GM21515 (cell line): ENCODE results near the gene KCNH4.
"Not testable (repeated sequence)": the region's sequence is repeated elsewhere in the genome, so short reads cannot be mapped to it uniquely, and the experiment has no call there.

ENCODE experiments used
- ATAC-seq: cut with Tn5 transposase; IDR thresholded peaks from one replicate; pipeline ENCODE4 v1.9.1; 2021; ENCODE audit not compliant: unreplicated experiment

KCNH4 gene

DNA sequence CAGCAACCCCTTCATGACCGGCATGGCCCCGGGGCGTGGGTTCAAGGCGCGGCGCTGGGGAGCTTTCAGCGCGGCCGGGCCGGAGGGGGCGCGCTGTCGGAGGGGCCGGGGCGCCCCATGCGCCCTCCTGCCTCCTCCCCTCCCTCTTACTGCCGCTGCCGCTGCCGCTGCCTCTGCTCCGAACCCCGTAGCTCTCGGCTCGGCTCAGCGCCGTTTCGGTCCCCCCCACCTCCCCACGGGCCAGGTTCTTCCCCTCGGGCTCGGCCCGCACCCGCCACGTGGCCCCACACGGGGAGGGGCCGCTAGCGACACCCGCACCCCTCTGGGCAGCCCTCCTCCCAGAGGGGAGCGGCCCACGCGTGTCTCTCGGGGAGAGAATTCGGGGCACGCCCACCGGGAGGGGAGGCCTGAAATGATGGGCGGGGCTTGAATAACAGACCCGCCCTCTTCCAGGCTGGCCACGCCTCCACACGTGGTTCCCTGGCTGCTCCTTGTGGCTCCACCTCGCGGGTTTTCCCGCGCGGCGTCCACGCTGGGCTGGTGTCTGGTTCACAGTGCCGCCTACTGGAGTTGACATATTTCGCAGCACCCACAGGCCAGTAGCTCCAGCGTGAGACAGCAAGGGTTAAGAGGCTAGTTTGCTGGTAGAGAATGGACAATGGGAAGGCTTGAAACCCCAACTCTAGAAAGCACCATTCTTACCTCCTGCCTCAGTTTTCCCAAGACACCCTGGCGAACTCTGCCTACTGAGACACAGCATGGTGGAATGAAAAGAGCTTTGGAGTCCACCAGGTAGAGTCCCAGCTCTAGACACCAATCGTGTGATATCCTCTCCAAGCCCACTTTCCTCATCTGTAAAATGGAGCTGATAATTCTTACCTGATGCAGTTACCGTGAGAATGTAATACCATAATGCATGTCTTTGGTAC is at the start of gene KCNH4:
TSS of gene KCNH4 (minus strand) at position 221 of the 929 bp plus-strand sequence. CDS start at position 24, 197 bp downstream.
- ATAC-seq: no peak

DNA sequence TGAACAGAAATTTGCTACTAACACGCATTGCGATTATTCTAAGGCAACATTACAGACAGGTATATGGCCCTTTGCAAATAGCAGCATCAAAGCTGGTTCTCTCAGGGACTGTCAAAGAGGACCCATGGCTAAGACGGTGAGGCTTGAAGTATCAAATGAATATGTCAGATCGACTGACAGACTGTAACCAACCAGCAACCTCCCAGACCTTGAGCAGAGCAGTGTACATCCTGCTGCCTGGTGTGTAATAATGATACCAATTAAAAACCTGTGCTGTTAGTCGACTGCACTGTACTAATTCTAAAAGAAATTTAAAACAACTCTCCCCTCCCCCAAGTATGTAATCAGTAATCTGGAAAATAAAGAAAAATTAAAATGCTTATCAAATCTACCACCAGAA is 49.3 kb upstream of the KCNH4 start:
- no peak for ATAC-seq

DNA sequence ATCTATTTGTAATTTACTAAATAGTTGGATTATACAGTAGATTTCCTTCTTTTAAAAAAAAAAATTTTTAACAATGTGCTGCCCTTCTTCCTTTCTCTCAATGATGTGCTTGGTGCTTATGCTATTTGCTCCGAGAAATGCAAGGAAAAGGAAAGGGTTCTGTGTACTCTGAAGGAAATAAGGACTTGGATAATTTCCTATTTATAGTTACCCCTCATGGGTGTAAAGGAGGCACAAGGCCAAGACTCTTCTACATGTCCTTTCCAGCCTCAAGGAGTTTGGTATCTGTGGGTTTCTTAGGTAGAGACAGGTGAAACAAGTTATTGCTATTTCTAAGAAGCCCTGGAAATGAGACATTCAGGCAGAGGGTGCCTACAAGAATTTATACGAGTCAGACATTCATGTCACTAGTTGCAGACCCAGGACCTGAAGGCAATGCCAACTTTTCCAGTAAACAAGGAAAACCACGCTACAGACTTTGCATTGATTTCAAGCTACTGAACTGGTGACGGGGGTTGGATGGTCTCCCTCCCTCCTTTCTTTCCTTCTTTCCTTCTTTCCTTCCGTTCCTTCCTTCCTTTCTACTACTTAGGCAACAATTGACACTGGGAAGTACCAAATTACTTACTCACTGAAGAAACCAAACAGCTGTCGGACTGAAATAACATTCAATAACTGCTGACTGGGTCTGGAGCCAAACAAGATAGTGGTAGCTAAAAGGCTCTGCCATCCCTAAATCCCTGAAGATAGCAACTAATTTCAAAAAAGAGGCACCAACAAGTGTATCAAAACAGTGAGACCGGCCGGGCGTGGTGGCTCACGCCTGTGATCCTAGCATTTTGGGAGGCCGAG is 47.1 kb upstream of the KCNH4 start:
- no peak for ATAC-seq

DNA sequence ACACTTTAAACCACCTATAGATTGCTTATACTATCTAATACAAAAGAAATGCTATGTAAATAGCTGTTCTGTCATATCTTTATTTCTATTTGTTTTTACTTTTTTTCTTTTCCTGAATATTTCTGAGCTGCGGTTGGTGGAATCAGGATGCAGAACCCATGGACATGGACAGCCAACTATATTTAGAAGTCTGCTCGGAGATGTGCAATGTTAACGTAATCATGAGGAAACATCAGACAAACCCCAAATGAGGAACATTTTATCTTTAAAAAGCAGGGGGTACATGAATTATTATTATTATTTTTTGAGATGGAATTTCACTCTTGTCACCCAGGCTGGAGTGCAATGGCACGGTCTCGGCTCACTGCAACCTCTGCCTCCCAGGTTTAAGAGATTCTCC is 44.7 kb upstream of the KCNH4 start:
- ATAC-seq: no peak

DNA sequence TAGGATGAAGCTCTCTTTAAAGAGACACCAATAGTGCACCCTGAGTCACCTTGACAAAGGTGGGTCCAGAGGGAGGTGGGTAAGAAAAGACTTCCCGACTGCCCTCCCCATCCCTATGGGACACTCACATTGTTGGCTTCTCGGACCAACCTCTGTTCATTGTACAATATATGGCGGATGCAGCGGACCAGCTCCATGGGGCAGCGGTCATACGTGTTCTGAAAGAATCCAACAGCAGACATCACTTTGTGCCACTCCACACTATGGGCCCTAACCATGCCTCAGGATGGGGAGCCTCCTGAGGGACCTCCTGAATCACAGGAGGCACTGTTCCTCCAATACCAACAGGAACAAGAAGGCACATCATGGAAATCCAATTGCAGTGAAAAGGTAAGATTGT is 43.7 kb upstream of the KCNH4 start:
- no peak for ATAC-seq

DNA sequence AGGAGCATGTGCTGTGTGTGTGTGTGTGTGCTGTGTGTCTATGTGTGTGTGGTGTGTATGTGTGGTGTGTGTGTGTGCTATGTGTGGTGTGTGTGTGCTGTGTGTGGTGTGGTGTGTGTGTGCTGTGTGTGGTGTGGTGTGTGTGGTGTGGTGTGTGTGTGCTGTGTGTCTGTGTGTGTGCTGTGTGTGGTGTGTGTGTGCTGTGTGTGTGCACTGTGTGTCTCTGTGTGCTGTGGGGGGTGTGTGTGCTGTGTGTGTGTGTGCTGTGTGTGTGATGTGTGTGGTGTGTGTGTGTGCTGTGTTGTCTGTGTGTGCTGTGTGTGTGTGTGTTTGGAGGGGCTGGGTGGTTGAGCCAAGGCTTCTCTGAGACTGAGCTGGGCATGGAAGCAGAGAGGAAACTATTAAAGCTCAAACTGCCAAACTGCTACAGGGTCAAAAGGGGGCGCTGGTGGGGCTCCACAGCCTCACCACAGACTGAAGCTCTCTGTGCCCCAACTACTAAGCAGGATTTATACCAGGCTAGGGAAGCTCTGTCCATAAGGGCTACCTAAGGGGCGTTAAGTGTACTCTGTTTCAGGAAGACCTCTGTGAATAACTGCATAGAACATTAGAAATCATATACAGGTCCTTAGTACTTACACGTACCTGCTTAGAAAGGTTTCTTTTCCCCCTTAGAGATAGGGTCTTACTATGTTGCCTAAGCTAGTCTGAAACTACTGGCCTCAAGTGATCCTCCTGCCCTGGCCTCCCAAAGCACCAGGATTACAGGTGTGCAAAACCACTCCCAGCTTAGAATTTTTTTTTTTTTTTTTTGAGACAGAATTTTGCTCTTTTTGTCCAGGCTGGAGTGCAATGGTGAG is 41.2 kb upstream of the KCNH4 start:
- no peak for ATAC-seq

DNA sequence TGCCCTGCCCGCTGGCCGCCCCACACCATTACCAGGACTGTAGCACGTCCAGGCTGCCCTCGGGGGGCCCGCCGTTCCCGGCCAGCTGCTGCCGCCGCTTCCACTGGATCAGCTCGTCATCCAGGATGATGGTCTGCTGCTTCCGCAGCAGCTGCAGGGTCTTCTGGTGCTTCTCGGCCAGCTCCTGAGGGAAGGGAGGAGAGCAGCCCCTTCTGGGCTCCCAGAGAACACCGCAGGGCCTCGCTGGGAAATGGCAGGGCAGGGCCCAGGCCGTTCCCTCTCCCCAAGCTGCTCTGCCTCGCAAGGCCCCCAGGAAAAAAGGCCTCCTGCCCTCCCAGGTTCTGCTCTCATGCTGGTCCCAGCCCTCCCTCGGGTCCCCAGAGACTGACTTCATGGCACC is 38.3 kb upstream of the KCNH4 start:
- ATAC-seq: not testable (repeated sequence)

DNA sequence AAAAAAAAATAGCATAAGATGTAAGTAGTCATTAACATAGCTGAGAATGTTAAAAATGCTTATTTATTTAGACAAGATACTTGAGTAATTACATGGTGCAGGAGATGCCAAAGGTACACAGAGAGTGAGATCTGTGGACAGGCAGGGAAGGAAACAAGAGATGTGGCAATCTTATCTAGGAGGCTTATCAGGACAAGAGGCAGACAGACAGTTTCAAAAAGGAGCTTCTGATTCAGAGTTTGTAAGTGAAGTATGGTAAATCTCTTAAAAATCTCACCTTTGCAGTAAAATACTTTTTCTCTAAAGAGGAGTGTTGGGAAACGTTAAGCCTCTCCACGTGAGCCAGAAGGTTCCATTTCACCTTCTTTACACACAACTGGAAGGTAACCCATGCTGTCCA is 33.2 kb upstream of the KCNH4 start:
- ATAC-seq: no peak

DNA sequence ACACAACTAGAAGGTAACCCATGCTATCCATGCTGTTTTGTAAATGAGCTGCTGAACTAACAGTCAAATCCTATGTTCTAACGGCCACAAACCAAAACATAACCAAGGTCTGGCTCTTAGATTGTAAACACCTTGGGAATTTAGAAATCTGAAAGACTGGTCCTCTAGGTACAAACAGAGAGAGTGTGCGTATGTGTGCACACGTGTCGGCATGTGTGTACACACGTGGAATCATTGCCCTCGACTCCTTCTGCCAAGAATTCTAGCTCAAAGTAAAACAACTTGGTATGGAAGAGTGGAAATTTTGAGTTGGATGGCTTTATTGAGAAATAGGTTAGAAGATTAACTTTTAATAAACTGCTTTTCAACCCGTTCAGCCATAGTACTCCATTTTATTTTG is 31.4 kb upstream of the KCNH4 start:
- ATAC-seq: no peak

DNA sequence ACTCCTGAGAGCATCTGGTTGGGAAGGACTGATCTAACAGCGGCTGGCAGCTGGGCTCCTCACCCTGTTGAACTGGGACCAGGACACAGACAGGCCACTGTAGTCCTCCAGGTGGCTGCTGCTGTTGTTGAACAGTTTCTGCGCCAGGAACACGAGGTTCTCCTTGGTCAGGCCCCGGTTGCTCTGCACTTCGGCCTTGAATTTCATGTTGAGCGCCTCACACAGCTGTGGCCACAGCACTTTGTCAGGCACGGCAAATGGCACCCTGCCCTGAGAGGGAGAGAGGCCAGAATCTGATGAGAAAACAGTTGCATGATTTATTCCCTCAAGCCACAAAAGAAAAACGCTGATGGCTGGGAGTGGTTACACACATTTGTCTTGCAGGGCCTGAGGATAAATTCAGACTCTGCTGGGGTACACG is 31.0 kb upstream of the KCNH4 start:
- ATAC-seq: not testable (repeated sequence)

DNA sequence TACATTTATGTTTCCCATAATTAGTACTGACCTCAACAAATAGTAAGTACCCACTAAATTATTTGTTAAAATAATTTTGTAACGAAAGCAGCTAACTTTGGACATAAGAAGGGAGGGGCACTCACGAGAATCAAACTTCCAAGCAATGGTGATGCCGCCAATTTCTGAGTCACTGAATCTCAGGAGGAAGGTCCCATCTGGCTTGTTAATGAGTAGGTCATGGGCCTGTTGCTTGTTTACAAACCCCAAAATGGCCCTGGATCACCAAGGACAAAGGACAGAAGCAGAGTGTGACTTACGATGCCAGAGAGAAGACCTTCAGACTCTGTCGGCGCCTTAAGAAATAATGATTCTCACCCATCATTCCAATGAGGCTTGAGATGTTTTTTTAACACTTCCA is 29.1 kb upstream of the KCNH4 start:
- ATAC-seq: no peak

DNA sequence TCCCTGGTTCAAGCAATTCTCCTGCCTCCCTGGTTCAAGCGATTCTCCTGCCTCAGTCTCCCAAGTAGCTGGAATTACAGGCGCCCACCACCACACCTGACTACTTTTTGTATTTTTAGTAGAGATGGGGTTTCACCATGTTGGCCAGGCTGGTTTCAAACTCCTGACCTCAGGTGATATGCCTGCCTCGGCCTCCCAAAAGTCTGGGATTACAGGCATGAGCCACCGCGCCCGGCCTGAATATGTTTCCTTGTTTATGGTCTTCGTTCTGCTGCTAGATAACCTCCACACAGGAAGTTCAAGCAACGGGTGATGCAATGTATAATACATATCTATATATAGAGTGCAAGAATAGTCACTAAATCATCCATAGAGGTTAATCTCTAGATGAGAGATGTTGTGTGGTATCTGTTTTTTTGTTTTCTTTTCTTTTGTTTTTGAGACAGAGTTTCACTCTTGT is 25.2 kb upstream of the KCNH4 start:
- not testable (repeated sequence) for ATAC-seq

DNA sequence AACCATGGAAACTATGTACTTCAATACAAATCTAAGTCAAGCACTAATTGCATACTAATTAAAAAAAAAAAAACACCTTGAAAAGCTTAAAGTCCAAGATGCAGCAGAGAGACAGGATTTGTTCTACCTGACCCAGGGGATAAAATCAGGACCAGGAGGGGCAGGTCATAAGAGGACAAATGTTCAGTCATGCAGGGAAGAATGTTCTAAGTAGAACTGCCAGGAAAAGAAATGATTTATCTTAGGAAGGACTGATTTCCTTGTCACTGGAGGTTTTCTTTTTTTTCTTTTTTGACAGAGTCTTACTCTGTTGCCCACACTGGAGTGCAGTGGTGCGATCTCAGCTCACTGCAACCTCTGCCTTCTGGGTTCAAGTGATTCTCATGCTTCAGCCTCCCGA is 22.4 kb upstream of the KCNH4 start:
- ATAC-seq: no peak

DNA sequence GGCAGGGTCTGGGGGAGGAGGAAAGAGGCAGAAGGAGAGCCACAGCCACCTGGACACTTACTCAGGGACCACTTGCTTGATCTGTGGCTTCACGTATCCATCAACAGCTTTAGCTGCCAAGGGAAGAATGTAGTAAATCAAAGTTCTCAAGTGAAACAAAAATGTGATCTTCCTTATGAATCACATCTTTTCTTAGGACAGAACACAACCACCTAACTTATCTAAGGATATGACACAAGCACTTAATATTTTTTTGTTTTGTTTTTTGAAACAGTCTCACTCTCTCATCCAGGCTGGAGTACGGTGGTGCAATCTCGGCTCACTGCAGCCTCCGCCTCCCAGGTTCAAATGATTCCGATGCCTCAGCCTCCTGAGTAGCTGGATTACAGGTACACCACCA is 21.8 kb upstream of the KCNH4 start:
- no peak for ATAC-seq

DNA sequence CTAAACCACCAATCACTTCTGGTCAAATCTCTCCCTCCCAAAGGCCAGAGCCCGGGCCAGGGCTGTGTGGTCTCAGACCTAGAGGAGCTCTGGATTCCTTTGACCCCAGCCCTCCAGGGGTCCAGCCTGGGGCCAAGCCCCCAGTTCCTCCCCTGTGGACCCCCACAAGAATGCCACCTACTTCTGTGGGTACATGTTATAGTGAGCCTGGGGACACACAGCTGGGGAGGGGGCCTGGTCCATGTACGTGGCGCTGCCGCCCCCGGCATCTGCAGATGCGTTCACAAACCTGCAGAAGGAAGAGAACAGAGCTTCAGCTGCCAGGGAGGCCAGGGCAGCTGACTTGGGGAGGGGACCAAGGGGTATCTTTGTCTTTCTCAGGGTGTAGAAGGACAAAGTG is 21.2 kb upstream of the KCNH4 start:
- ATAC-seq: no peak

DNA sequence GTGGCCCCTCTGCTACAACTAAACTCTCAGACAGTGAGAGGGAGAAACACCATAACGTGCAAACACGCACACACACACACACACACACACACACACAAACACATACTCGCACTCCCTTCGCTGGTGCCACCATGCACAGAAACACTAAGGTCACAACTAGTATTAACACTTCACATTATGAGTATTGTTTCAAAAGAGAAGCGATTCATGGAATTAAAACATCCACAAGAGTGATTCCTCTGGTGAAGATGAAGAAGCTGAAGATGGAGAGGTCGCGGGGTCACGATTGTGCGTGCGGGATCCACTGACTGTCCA is 20.5 kb upstream of the KCNH4 start:
- ATAC-seq: no peak

DNA sequence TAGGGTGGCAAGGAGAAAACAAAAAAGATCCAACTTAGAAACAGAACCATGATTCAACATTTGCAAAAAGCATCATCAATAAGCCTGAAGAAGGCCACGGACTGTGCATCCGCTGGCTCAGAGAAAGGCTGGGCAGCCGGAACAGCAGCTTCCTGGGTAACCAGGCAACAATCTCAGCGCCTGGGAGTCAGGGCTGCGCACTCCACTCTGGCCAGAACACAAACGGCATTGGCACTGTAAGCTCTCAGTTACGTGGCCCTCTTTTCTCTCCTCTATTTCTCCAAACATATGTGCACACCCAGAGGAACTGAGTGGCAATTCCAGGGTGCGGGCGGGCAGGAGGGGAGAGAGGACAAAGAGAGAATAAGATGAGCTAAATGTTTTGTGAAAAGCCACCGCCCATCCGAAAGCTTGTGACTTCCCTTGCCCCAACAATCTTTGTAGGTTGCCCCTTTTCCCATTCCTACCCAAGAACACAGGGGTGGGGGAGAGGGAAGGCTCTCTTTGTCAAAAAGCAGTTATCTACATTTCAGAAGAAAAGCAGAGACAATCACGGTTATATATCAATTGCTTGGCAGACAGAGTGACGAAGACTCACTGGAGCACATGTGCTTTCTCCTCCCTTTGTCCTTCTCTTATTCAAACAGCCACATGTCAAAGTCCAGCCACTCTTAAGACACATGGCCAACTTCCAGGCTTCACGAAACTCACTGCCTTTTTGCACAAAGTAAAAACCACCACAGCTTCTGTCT is 19.9 kb upstream of the KCNH4 start:
- ATAC-seq: no peak

DNA sequence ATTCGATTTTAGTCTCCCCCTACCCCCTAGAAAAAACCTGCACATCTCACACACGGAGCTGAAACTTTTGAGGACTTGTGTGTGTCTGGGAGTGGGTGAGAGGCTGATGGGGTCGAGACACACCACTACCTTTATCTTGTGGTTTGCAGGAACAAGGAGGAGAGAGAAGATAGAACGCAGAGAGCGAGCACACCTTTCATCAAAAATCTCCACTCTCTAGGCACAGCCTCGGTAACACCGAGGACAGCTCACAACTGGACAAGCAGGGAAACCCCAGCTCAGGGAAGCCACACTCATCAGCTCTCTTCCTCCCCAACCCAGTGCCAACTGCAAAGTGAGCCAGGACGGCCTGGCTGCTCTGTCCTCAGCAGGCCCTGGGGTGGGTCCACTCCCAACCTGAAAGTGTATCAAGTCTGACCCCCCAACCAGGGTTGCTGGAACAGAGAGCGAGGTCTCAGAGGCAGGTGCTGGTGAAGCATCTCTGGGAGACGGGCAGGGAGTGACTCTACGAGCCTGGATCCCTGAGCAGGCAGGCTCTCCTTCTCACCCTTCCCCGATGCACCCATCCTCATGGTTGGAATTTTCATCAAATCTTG is 18.6 kb upstream of the KCNH4 start:
- no peak for ATAC-seq

DNA sequence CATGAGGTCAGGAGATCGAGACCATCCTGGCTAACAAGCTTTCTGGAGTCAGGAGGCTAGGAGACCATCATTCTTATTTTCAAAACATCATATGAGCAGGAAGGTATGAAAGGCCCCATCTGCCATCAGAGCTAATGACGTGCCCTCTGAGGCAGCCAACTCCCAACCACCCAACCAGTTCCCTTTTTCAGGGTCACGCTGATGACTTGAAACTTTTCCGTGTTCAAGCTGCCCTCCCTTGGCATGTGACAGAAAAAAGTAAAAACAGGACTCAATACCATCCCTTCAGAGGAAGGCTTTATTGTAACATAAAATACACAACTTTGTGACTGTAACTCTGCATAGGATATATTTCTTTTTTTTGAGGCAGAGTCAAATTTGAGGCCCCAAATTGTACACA is 18.0 kb upstream of the KCNH4 start:
- ATAC-seq: no peak

DNA sequence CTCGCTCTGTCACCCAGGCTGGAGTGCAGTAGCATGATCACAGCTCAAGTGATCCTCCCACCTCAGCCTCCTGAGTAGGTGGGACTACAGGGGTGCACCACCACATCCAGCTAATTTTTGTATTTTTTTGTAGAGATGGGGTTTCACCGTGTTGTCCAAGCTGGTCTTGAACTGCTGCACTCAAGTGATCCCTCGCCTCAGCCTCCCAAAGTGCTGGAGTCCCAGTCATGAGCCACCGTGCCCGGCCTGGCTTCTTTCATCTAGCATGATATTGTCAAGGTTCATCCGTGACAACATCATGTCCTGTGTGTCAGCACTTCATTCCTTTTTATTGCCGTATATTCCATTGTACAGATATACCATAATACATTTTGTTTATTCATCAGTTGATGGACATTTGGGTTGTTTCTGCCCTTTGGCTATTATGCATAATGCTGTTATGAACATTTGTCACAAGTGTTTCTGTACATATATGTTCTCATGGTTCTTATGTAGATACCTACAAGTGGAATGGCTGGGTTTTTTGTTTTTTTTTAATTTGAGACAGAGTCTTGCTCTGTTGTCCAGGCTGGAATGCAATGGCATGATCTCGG is 16.7 kb upstream of the KCNH4 start:
- no peak for ATAC-seq
